ENCODE measurements around the gene NCAPG2. TPM values are rescaled to one million over a fixed set of nuclear protein-coding genes. Genes with fewer than 3 reads are reported as not detected.

The NCAPG2 gene
- total and polyA plus RNA-seq, 2 experiments from 2014 or later = 38.7 to 91.2 TPM

GRCh38 chr7:158695056-158695455 lies 9.5 kb downstream of the NCAPG2 start:
- Mint-ChIP-seq H3K27ac (no peak overlapping the region), H3K4me3 (no peak overlapping the region), H3K4me1 (peaks cover 2% of the 10 kb centered on the region; the same call in 2 of the 3 replicates), H3K27me3 (ENCODE audit: insufficient read depth, low read depth, poor library complexity) (peaks cover 2% of the 10 kb centered on the region), H3K36me3 (ENCODE audit: low read depth) (peaks cover 77% of the 10 kb centered on the region), H3K9me3 (no peaks in the 10 kb centered on the region)
- H3K9me2 ChIP-seq (ENCODE audit: insufficient read depth) = no peaks in the 10 kb centered on the region
- no peak overlapping the region for H3K4me3 ChIP-seq
- no peak for DNase-seq (ENCODE audit: low spot score)
- peaks cover 70% of the 10 kb centered on the region for H3K36me3 ChIP-seq (ENCODE audit: insufficient read depth)
- TF ChIP-seq STAT1 (IDR thresholded peaks at IDR 0.05; ENCODE audit: unreplicated experiment) = no peak
- no peak for TF ChIP-seq REST (IDR thresholded peaks at IDR 0.05; ENCODE audit: unreplicated experiment)
- TF ChIP-seq NANOG (IDR thresholded peaks at IDR 0.05; ENCODE audit: borderline replicate concordance) = no peak
- no peak for TF ChIP-seq POLR2AphosphoS5 (IDR thresholded peaks at IDR 0.05; ENCODE audit: low read depth)
- no peak for TF ChIP-seq ETS1 (IDR thresholded peaks at IDR 0.05)
- no peak for TF ChIP-seq EZH2phosphoT487 (IDR thresholded peaks at IDR 0.05; ENCODE audit: unreplicated experiment)
- TF ChIP-seq EZH2 (IDR thresholded peaks at IDR 0.05; ENCODE audit: low read depth, unreplicated experiment) = no peak
- H3K27ac ChIP-seq (ENCODE audit: low read depth) = no peak overlapping the region
- H3F3A ChIP-seq (replicated peaks; ENCODE audit: low read depth) = 0 out of 2 replicates have a peak, but pooled peaks cover 8% of the 10 kb centered on the region
- no peak for ATAC-seq
- no peak overlapping the region for H3K4me2 ChIP-seq
- H3K79me2 ChIP-seq (replicated peaks; ENCODE audit: insufficient read depth) = peaks cover 76% of the 10 kb centered on the region
- peaks cover 4% of the 10 kb centered on the region; the same call in 1 of the 2 replicates for H3K4me1 ChIP-seq (ENCODE audit: insufficient read depth)
- H4K20me1 ChIP-seq (replicated peaks; ENCODE audit: insufficient read depth) = peaks cover 60% of the 10 kb centered on the region
- H2AFZ ChIP-seq = no peak overlapping the region
- no peaks in the 10 kb centered on the region for H3K27me3 ChIP-seq (ENCODE audit: insufficient read depth)

GRCh38 chr7:158694650-158695049 lies 10.0 kb downstream of the NCAPG2 start:
- no peak overlapping the region for H3K4me2 ChIP-seq
- Mint-ChIP-seq H3K27me3 (ENCODE audit: insufficient read depth, low read depth, poor library complexity) (peaks cover 2% of the 10 kb centered on the region), H3K4me1 (peaks cover 2% of the 10 kb centered on the region; the same call in 2 of the 3 replicates), H3K4me3 (no peak overlapping the region), H3K9me3 (no peaks in the 10 kb centered on the region), H3K27ac (no peak overlapping the region), H3K36me3 (ENCODE audit: low read depth) (peaks cover 78% of the 10 kb centered on the region)
- TF ChIP-seq ZNF331 (CRISPR knock-in tag; IDR thresholded peaks at IDR 0.05; ENCODE audit: low read depth) = no peak
- TF ChIP-seq STAT1 (IDR thresholded peaks at IDR 0.05; ENCODE audit: unreplicated experiment) = no peak
- TF ChIP-seq NANOG (IDR thresholded peaks at IDR 0.05; ENCODE audit: borderline replicate concordance) = no peak
- TF ChIP-seq ETS1 (IDR thresholded peaks at IDR 0.05) = no peak
- no peak for TF ChIP-seq EZH2 (IDR thresholded peaks at IDR 0.05; ENCODE audit: low read depth, unreplicated experiment)
- no peak for TF ChIP-seq REST (IDR thresholded peaks at IDR 0.05; ENCODE audit: unreplicated experiment)
- no peak for TF ChIP-seq POLR2AphosphoS5 (IDR thresholded peaks at IDR 0.05; ENCODE audit: low read depth)
- H3K79me2 ChIP-seq (replicated peaks; ENCODE audit: insufficient read depth) = peaks cover 72% of the 10 kb centered on the region
- ATAC-seq (no peak), DNase-seq (ENCODE audit: low spot score) (no peak)
- no peaks in the 10 kb centered on the region for H3K27me3 ChIP-seq (ENCODE audit: insufficient read depth)
- H3K27ac ChIP-seq (ENCODE audit: low read depth) = no peak overlapping the region
- H2AFZ ChIP-seq = no peak overlapping the region
- peaks cover 4% of the 10 kb centered on the region; the same call in 1 of the 2 replicates for H3K4me1 ChIP-seq (ENCODE audit: insufficient read depth)
- H3K4me3 ChIP-seq = no peak overlapping the region
- H4K20me1 ChIP-seq (replicated peaks; ENCODE audit: insufficient read depth) = peaks cover 60% of the 10 kb centered on the region
- H3F3A ChIP-seq (replicated peaks; ENCODE audit: low read depth) = 0 out of 2 replicates have a peak, but pooled peaks cover 8% of the 10 kb centered on the region
- no peaks in the 10 kb centered on the region for H3K9me2 ChIP-seq (ENCODE audit: insufficient read depth)
- H3K36me3 ChIP-seq (ENCODE audit: insufficient read depth) = peaks cover 70% of the 10 kb centered on the region

All from GM23338 (cell line).